Smooth muscle cell (in vitro differentiated cells): ENCODE measurements around the gene DNAJC4. TPM values are rescaled to one million over a fixed set of nuclear protein-coding genes. Genes with fewer than 3 reads are reported as not detected.

ENCODE experiments used
- DNase-seq: peaks from one replicate; lab custom pipeline; 2025; ENCODE audit not compliant: unreplicated experiment; lab: John Stamatoyannopoulos, UW
- H2AFZ ChIP-seq: fragments of 200-600 bp; sonication (generic); 2 replicates; pipeline ENCODE4 v1.6.0; 2016; ENCODE audit warnings: antibody characterized with exemption, low read depth, mild to moderate bottlenecking
- H3F3A ChIP-seq: fragments of 200-600 bp; sonication (generic); 2 replicates; pipeline ENCODE4 v1.6.0; 2017; ENCODE audit warnings: antibody characterized with exemption, low read depth
- H3K27ac ChIP-seq: fragments of 200-600 bp; sonication (generic); 2 replicates; pipeline ENCODE4 v1.5.1; 2016; ENCODE audit warnings: low read depth, mild to moderate bottlenecking
- H3K27me3 ChIP-seq: fragments of 200-600 bp; sonication (generic); 2 replicates; pipeline ENCODE4 v1.6.1; 2016; ENCODE audit warnings: low read depth, mild to moderate bottlenecking
- H3K36me3 ChIP-seq: fragments of 200-600 bp; sonication (generic); 2 replicates; pipeline ENCODE4 v1.5.1; 2016; ENCODE audit warnings: low read depth
- H3K4me1 ChIP-seq: fragments of 200-600 bp; sonication (generic); 2 replicates; pipeline ENCODE4 v1.5.1; 2016; ENCODE audit warnings: low read depth
- H3K4me2 ChIP-seq: fragments of 200-600 bp; sonication (generic); 2 replicates; pipeline ENCODE4 v1.6.0; 2016; ENCODE audit warnings: mild to moderate bottlenecking
- H3K4me3 ChIP-seq: fragments of 200-600 bp; sonication (generic); 2 replicates; pipeline ENCODE4 v1.5.1; 2016; ENCODE audit warnings: mild to moderate bottlenecking
- H3K79me2 ChIP-seq: fragments of 200-600 bp; sonication (generic); 2 replicates; pipeline ENCODE4 v1.6.0; 2016; ENCODE audit warnings: low read depth, mild to moderate bottlenecking
- H3K9ac ChIP-seq: fragments of 200-600 bp; sonication (generic); 2 replicates; pipeline ENCODE4 v1.6.0; 2016; ENCODE audit warnings: low read depth
- H3K9me3 ChIP-seq: fragments of 200-600 bp; sonication (generic); replicated peaks from 2 replicates; pipeline ENCODE4 v1.5.1; 2016; ENCODE audit warnings: low read depth
- H4K20me1 ChIP-seq: fragments of 200-600 bp; sonication (generic); 2 replicates; pipeline ENCODE4 v1.6.0; 2016; ENCODE audit warnings: low read depth
- WGBS: methylation state at CpG from one replicate; pipeline ENCODE4 v1.1.7; 2016; ENCODE audit warnings: low lambda C conversion rate; 5-methylcytosine and 5-hydroxymethylcytosine counted together
- polyA plus RNA-seq: library from polyadenylated mRNA; unstranded; fragments of >200 nt; fragmentation: Nextera tagmentation; extraction: Ambion mirVana; gene quantifications from 2 replicates; pipeline ENCODE4 v1.2.1, GENCODE V29; 2016
- total RNA-seq: library from RNA; depleted of rRNA; stranded (reverse); fragments of >200 nt; gene quantifications from 2 replicates; pipeline ENCODE4 v1.2.3, GENCODE V29; 2014
- TF ChIP-seq, protein P1 (sequence below): fragments of 200-600 bp; sonication (generic); IDR thresholded peaks from 2 replicates; pipeline ENCODE4 v1.5.1; 2017; ENCODE audit warnings: borderline replicate concordance, mild to moderate bottlenecking, antibody characterized with exemption; ENCODE audit not compliant: insufficient read depth, poor library complexity, severe bottlenecking

The DNAJC4 gene
- total and polyA plus RNA-seq, 2 experiments from 2014 or later = 14.5 to 78.5 TPM

DNA sequence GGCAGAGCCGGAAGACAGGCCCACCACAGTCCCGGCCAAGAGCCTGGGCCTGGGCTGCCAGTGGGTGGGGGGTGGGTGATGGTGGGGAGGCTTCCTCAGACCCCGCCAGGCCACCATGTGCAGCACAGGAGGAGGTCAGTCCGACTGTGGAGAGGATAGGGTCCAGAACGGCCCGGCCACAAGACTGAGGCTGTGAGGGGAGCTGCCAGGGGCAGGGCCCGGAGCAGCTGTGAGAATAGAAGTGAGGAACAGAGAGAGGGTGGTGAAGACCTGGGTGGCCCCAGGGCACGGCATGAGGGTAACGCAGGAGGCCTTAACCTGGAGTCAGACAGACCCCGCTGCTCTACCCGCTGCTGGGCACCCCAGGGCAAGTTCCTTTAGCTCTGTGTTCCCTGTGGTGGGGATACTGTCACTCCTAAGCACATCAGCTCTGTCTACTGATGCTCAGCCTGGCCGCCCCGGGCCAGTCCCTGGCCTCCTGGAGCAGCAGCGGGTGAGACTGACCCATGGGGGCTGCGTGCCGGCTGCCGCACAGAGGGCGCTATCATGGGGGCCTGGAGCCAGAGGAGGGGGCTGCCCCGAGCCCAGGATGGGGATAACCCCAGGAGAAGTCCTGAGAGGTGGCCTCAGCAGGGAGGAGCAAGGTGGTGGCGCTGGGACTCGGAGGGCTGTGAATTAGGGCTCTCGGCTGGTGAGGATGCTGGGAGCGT, 22.1 kb upstream of the DNAJC4 start:
- Histone ChIP-seq H3K36me3 (peaks cover 3% of the 10 kb centered on the region), H3K4me3 (no peak overlapping the region), H3K4me2 (peak overlapping the region; percentile 15), H3F3A (no peaks in the 10 kb centered on the region), H3K79me2 (no peaks in the 10 kb centered on the region), H3K27me3 (no peaks in the 10 kb centered on the region), H3K27ac (peak overlapping the region; percentile 47), H2AFZ (no peak overlapping the region), H3K9me3 (no peaks in the 10 kb centered on the region), H4K20me1 (no peaks in the 10 kb centered on the region), H3K9ac (peak overlapping the region; percentile 49), H3K4me1 (no peaks in the 10 kb centered on the region)
- no peak for DNase-seq
- WGBS = 93% methylated on average over 23 of the region's 23 CpGs
- TF ChIP-seq, protein P1, sequence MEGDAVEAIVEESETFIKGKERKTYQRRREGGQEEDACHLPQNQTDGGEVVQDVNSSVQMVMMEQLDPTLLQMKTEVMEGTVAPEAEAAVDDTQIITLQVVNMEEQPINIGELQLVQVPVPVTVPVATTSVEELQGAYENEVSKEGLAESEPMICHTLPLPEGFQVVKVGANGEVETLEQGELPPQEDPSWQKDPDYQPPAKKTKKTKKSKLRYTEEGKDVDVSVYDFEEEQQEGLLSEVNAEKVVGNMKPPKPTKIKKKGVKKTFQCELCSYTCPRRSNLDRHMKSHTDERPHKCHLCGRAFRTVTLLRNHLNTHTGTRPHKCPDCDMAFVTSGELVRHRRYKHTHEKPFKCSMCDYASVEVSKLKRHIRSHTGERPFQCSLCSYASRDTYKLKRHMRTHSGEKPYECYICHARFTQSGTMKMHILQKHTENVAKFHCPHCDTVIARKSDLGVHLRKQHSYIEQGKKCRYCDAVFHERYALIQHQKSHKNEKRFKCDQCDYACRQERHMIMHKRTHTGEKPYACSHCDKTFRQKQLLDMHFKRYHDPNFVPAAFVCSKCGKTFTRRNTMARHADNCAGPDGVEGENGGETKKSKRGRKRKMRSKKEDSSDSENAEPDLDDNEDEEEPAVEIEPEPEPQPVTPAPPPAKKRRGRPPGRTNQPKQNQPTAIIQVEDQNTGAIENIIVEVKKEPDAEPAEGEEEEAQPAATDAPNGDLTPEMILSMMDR = no peak

GRCh38 chr11:64208796-64209562, 21.4 kb upstream of the DNAJC4 start:
- Histone ChIP-seq H2AFZ (no peak overlapping the region), H3K4me2 (no peak overlapping the region), H3K4me3 (no peak overlapping the region), H4K20me1 (no peaks in the 10 kb centered on the region), H3K9ac (no peak overlapping the region), H3K27ac (no peak overlapping the region), H3K27me3 (no peaks in the 10 kb centered on the region), H3F3A (no peaks in the 10 kb centered on the region), H3K4me1 (no peaks in the 10 kb centered on the region), H3K36me3 (no peaks in the 10 kb centered on the region), H3K79me2 (no peaks in the 10 kb centered on the region), H3K9me3 (no peaks in the 10 kb centered on the region)
- WGBS = 91% methylated on average over 14 of the region's 18 CpGs
- TF ChIP-seq, protein P1 = no peak
- DNase-seq = no peak

DNA sequence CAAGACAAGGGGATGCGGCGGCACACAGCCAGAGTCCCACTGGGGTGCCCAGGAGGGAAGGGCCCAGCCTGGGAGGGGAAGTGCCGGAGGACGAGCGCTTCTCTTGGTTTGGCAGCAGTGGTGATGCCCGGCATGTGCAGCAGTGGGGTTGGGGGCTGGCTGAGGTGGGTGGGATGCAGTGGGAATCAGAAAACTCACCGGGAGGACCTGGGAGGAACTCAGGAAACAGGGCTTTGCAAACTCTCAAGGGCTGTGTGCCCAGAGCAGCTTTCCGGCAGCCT, 20.8 kb upstream of the DNAJC4 start:
- no peaks in the 10 kb centered on the region for H4K20me1 ChIP-seq
- H3K4me1 ChIP-seq = no peaks in the 10 kb centered on the region
- no peaks in the 10 kb centered on the region for H3K79me2 ChIP-seq
- no peak overlapping the region for H3K4me2 ChIP-seq
- no peak overlapping the region for H3K9ac ChIP-seq
- no peaks in the 10 kb centered on the region for H3K27me3 ChIP-seq
- H2AFZ ChIP-seq = no peak overlapping the region
- H3F3A ChIP-seq = no peaks in the 10 kb centered on the region
- TF ChIP-seq, protein P1 = no peak
- H3K27ac ChIP-seq = no peak overlapping the region
- 100% methylated on average over 8 of the region's 8 CpGs for WGBS
- no peaks in the 10 kb centered on the region for H3K9me3 ChIP-seq
- DNase-seq = no peak
- H3K36me3 ChIP-seq = no peaks in the 10 kb centered on the region
- H3K4me3 ChIP-seq = no peak overlapping the region
